Prostate gland (tissue), 2 donors: ENCODE data around the gene AOPEP.

Experiments used
- POLR2AphosphoS5 ChIP-seq: sonication (generic); formaldehyde crosslinking; IDR thresholded peaks from one replicate; pipeline ENCODE4 v1.6.1; 2017; ENCODE audit warnings: antibody characterized with exemption
- TF ChIP-seq, protein P1 (sequence below), 4 experiments: fragments of 200-600 bp in 2 of 4; fragments of 450-650 bp in 2 of 4; sonication (generic) in 2 of 4; IDR thresholded peaks; 1 replicate in 3 of 4; 2 replicates in 1 of 4; pipeline ENCODE4 v1.5.1; 2016 to 2019; ENCODE audit warnings: antibody characterized with exemption in 4 of 4, mild to moderate bottlenecking in 2 of 4, moderate library complexity in 2 of 4

DNA sequence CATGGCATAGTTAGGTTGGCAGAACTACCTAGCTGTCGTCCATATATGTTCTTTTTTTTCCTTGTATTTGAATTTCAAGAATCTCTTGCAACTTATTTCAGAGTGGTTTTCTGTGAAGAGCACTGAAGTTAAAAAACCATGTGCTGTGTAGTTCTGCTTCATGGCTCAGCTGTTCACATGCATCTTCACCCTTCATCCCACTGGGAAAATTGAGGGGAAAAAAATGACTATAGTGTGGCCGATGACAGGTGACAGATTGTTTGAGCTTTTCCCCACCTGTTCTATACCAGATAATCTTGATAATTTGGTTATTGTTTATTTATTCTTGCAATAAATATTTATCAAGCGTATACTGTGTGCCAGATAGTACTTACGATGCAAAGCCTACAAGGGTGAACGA is 77.8 kb downstream of the AOPEP start:
- TF ChIP-seq, protein P1, sequence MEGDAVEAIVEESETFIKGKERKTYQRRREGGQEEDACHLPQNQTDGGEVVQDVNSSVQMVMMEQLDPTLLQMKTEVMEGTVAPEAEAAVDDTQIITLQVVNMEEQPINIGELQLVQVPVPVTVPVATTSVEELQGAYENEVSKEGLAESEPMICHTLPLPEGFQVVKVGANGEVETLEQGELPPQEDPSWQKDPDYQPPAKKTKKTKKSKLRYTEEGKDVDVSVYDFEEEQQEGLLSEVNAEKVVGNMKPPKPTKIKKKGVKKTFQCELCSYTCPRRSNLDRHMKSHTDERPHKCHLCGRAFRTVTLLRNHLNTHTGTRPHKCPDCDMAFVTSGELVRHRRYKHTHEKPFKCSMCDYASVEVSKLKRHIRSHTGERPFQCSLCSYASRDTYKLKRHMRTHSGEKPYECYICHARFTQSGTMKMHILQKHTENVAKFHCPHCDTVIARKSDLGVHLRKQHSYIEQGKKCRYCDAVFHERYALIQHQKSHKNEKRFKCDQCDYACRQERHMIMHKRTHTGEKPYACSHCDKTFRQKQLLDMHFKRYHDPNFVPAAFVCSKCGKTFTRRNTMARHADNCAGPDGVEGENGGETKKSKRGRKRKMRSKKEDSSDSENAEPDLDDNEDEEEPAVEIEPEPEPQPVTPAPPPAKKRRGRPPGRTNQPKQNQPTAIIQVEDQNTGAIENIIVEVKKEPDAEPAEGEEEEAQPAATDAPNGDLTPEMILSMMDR (IDR thresholded peaks at IDR 0.05), result no peak
- no peak for TF ChIP-seq POLR2AphosphoS5
